Ovary (tissue), 9 donors: ENCODE data around the gene LRIG1. TPM values are rescaled to one million over a fixed set of nuclear protein-coding genes. Genes with fewer than 3 reads are reported as not detected.

Experiments used
- DNase-seq, 5 donors: peaks; one replicate each; pipeline ENCODE4 v3.0.0-alpha.2; 2019 to 2020
- H3K27ac ChIP-seq, 2 donors: fragments of 200-600 bp; one replicate each; pipeline versions ENCODE4 v1.5.1 to v1.8.0; 2019 to 2022
- H3K27me3 ChIP-seq: fragments of 200-600 bp; one replicate; pipeline ENCODE4 v1.8.0; 2022
- H3K36me3 ChIP-seq: fragments of 200-600 bp; sonication (generic); one replicate; pipeline ENCODE4 v1.5.1; 2019
- H3K4me1 ChIP-seq: one replicate; pipeline ENCODE4 v1.8.1; 2013; ENCODE audit warnings: mild to moderate bottlenecking, moderate library complexity; ENCODE audit not compliant: insufficient read depth
- H3K4me3 ChIP-seq: fragments of 200-600 bp; sonication (generic); one replicate; pipeline ENCODE4 v1.5.1; 2017
- H3K9me3 ChIP-seq, 2 donors: fragments of 200-600 bp in 1 of 2; sonication (generic) in 1 of 2; one replicate each; pipeline versions ENCODE4 v1.5.1 to v1.8.1; 2013 to 2019; ENCODE audit warnings: mild to moderate bottlenecking in 1 of 2, moderate library complexity in 1 of 2
- CTCF ChIP-seq, 3 donors: fragments of 450-650 bp in 2 of 3; fragments of 200-600 bp in 1 of 3; IDR thresholded peaks; one replicate each; pipeline versions ENCODE4 v1.5.1 to v1.8.0; 2016 to 2022; ENCODE audit warnings: antibody characterized with exemption in 3 of 3, mild to moderate bottlenecking in 1 of 3
- EP300 ChIP-seq: sonication (generic); formaldehyde crosslinking; IDR thresholded peaks from one replicate; pipeline ENCODE4 v1.6.1; 2017; ENCODE audit warnings: antibody characterized with exemption
- POLR2A ChIP-seq: fragments of 450-650 bp; IDR thresholded peaks from one replicate; pipeline ENCODE4 v1.6.1; 2017; ENCODE audit warnings: antibody characterized with exemption, mild to moderate bottlenecking, moderate library complexity
- WGBS, 3 donors: extraction: QIAGEN DNeasy Blood & Tissue Kit in 1 of 3; methylation state at CpG; one replicate each; pipeline versions ENCODE4 v1.1.5 to v1.1.7; 2013 to 2017; 5-methylcytosine and 5-hydroxymethylcytosine counted together
- intact Hi-C, 4 donors: fragments of 100-400 bp; cut with DNase I; formaldehyde crosslinking; loops; one replicate each; pipeline versions ENCODE4 v1.11.0 to v1.15.1; 2022 to 2023
- polyA plus RNA-seq, 2 donors: library from polyadenylated mRNA; stranded (reverse); fragments of 200-250 nt in 1 of 2; fragments of 350-450 nt in 1 of 2; fragmentation: Illumina TruSeq in 1 of 2; extraction: RNeasy Lipid Tissue Mini Kit (QIAGEN cat#74804) in 1 of 2; gene quantifications; one replicate each; pipeline ENCODE4 v1.2.3, GENCODE V29; 2013 to 2014
- total RNA-seq, 7 donors: library from RNA; depleted of rRNA in 2 of 7; stranded (reverse); fragments of >200 nt in 2 of 7; fragmentation: NEBNext Ultra II Directional in 3 of 7; extraction: Animal tissue kit (Norgen Biotek cat#: 25700) in 3 of 7; gene quantifications; one replicate each; pipeline versions ENCODE4 v1.1.0 to v1.2.4, GENCODE V29; 2016 to 2023
- donor health status: DM: no; HTN: no; CAD: no; lungs with moderate emphysema.
- donor health status: DM: no; HTN: no; CAD: no.
- donor health status: Bipolar disorder and iron deficiency.
- donor health status: DM: yes; HTN: yes; CAD: no.
- donor health status: DM: no; HTN: no; CAD: no.
- donor health status: DM: yes; HTN: yes; CAD: no.

The LRIG1 gene
- total and polyA plus RNA-seq, 9 donors, result 29.1 to 64.8 (median 42.6) TPM

GRCh38 chr3:66404903-66405700 is 95.7 kb downstream of the LRIG1 start:
- TF ChIP-seq CTCF (IDR thresholded peaks at IDR 0.05), result no peak
- no peak for TF ChIP-seq POLR2A
- TF ChIP-seq EP300, result no peak
- Histone ChIP-seq H3K27ac (no peak overlapping the region), H3K27me3 (no peaks in the 10 kb centered on the region), H3K4me1 (peaks cover 18% of the 10 kb centered on the region), H3K4me3 (no peak overlapping the region), H3K36me3 (no peaks in the 10 kb centered on the region), H3K9me3 (no peaks in the 10 kb centered on the region)
- intact Hi-C loops, result loop anchor here (5.0 to 10.0 kb wide), 4 partner anchors 110 to 412 kb away; no protein-coding TSS in a partner anchor
- no peak for DNase-seq
- 95 to 97% (median 97%) methylated on average over 32 of the region's 32 CpGs for WGBS, 3 donors

DNA sequence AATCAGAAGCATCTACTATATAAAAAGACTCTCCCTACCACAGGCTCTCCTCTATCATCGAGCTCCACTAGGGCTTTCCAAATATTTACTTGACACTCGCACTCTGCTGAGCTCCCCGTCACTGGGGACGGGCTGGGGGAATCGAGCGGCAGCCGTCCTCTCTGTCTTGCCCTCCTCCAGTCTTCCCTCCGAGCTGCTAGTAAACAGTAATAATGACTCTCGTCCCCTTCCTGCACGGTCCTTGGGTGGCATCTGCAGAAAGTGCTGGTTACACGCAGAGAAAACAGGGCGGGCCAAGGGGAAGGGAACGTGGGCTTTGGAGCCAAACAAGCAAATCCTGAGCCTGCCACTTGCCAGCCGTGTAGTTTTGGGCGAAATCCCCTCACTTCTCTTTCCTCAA is 96.6 kb downstream of the LRIG1 start:
- H3K4me3 ChIP-seq, result no peak overlapping the region
- H3K9me3 ChIP-seq, result no peaks in the 10 kb centered on the region
- H3K27ac ChIP-seq, result no peak overlapping the region
- intact Hi-C loops, result loop anchor here in 2 of 4 donors (10.0 kb wide), 3 partner anchors 109 to 411 kb away; no protein-coding TSS in a partner anchor
- H3K27me3 ChIP-seq, result no peaks in the 10 kb centered on the region
- H3K4me1 ChIP-seq, result peaks cover 14% of the 10 kb centered on the region
- TF ChIP-seq CTCF (IDR thresholded peaks at IDR 0.05) (no peak), POLR2A (no peak), EP300 (no peak)
- no peak for DNase-seq
- no peaks in the 10 kb centered on the region for H3K36me3 ChIP-seq
- 65 to 78% (median 74%) methylated on average over 15 of the region's 15 CpGs for WGBS, 3 donors

- Histone ChIP-seq H3K4me1 (peaks cover 11% of the 10 kb centered on the region), H3K4me3 (no peak overlapping the region), H3K27me3 (no peaks in the 10 kb centered on the region), H3K27ac (no peak overlapping the region), H3K9me3 (no peaks in the 10 kb centered on the region), H3K36me3 (no peaks in the 10 kb centered on the region)
- no peak for DNase-seq
- TF ChIP-seq CTCF (IDR thresholded peaks at IDR 0.05), result no peak
- no peak for TF ChIP-seq EP300
- no peak for TF ChIP-seq POLR2A
- intact Hi-C loops, result loop anchor here in 2 of 4 donors (10.0 kb wide), 3 partner anchors 109 to 411 kb away; no protein-coding TSS in a partner anchor
- 78 to 86% (median 82%) methylated on average over 13 of the region's 13 CpGs for WGBS, 3 donors
These were observed 97.4 kb downstream of the LRIG1 start for GRCh38 chr3:66403323-66403990.

GRCh38 chr3:66402596-66403290 is 98.1 kb downstream of the LRIG1 start:
- H3K36me3 ChIP-seq, result no peaks in the 10 kb centered on the region
- H3K27me3 ChIP-seq, result no peaks in the 10 kb centered on the region
- no peak overlapping the region for H3K27ac ChIP-seq
- 79 to 86% (median 84%) methylated on average over 13 of the region's 13 CpGs for WGBS, 3 donors
- no peak for DNase-seq
- H3K4me1 ChIP-seq, result peaks cover 8% of the 10 kb centered on the region
- TF ChIP-seq CTCF (IDR thresholded peaks at IDR 0.05) (no peak), EP300 (no peak)
- H3K9me3 ChIP-seq, result no peaks in the 10 kb centered on the region
- intact Hi-C loops, result loop anchor here in 2 of 4 donors (10.0 kb wide), 3 partner anchors 108 to 412 kb away; no protein-coding TSS in a partner anchor
- H3K4me3 ChIP-seq, result no peak overlapping the region
